HG03097 (cell line): Measurements from ENCODE around the gene EPHB1.

Source experiments
- ATAC-seq: cut with Tn5 transposase; IDR thresholded peaks from one replicate; pipeline ENCODE4 v1.9.1; 2021; ENCODE audit not compliant: unreplicated experiment, low FRiP score

The EPHB1 gene

GRCh38 chr3:135170732-135171131 is 375.7 kb downstream of the EPHB1 start:
- ATAC-seq, result no peak

GRCh38 chr3:135172191-135172869 is 377.3 kb downstream of the EPHB1 start:
- no peak for ATAC-seq

GRCh38 chr3:135175728-135176277 is 380.7 kb downstream of the EPHB1 start:
- no peak for ATAC-seq

DNA sequence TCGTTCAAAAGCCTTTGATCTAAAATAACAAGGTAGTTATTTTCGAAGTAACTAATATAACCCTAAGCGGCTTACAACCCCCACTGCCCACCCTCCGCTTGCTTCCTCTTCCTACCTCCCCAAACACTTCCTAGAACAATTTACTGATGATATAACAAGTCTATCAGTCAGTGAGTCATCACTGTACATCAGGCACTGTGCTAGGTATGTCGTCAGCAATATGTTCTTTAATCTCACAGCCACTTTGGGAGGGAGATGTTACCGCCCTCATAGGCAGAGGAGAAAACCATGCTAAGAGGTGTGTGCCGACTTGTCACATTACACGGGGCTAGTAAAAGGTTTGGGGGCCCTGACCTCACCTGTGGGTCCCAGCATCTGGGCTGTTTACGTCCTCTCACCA is 381.8 kb downstream of the EPHB1 start:
- no peak for ATAC-seq

DNA sequence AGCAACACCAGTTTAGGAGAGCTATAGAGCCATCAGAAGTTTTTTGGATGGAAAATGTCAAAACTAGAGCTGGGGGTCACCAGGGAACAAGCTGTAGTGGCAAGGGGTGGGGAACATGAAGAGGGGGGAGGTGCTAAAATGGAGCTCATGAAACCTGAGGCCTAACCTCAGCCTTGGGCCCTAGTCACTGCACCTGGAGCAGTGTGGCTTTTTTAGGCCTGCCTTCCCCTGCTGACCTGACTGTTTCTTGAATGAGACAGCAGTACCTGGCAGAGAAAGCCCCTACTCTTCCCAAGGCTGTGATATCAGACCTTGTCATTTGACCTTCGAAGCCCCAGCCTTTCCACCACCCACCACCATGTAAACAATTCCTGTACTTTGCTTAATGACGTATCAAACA is 383.5 kb downstream of the EPHB1 start:
- ATAC-seq, result no peak

DNA sequence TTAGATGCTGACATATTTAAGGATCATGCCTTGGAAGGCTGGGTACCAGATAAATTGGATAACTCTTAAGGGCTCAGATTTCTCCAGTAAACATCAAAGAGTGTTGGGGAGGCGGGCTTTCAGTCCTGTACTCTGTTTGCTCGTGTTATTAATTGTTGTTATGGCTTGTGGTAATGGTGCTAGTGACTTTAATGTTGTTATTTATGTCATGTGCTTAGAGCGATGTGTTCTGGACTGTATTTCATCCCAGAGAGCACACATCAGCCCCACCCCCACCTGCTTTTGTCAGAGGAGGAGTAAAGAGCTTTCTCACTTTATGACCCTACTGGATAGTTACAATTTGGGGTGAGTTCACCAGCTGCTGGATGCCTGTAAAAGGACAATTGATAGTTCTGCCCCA is 386.3 kb downstream of the EPHB1 start:
- ATAC-seq, result no peak

DNA sequence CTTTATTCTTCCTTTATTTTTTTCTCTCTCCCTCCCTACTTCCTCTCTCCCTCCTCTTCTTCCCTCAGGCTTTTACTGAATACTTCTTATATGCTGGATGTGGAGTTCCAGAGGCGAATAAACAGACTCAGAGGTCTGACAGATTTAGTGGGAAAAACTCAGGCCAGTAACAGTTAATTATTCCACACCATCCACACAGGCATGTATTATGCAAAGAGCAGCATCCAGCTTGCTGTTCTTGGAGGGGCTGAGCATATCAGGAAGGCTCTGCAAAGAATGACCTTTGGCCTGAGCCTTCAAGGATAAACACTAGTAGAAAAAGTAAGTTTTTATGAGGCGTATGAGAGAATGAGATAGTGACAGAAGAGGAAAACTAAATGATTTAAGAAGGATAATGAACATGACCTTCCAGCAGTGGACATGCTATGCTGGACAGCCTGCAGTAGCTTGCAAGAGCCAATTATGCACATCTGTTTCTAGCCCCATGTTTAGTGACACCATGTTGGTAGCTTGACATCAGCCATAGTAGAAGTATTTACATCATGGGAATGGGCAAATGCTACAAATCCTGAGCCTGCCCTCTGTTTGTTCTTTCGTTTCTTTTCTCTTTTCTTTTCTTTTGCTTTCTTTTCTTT is 387.4 kb downstream of the EPHB1 start:
- ATAC-seq, result no peak

- no peak for ATAC-seq
These were observed 395.6 kb downstream of the EPHB1 start for GRCh38 chr3:135190658-135191057.

DNA sequence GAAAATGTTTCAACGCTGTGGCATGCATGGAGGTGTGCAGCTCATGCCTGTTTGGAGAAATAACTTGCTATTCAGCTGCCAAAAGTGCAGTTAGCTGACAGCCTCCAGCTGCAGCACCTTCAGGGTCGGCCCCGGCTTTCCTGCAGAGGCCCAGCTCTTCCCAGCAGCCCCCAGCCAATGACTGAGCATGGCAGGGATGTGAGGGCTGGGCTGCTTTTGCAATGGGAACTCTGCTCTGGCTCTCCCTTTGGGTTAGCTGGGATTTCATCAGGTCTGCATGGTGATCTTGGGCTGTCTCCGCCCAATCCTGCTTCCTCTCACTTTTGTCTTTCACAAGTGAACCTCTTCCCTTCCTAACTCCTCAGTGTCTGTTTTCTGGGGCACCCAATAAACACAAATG is 396.6 kb downstream of the EPHB1 start:
- ATAC-seq, result no peak

GRCh38 chr3:135192929-135193328 is 397.9 kb downstream of the EPHB1 start:
- ATAC-seq, result no peak

- no peak for ATAC-seq
These were observed 402.2 kb downstream of the EPHB1 start for GRCh38 chr3:135197246-135197645.

DNA sequence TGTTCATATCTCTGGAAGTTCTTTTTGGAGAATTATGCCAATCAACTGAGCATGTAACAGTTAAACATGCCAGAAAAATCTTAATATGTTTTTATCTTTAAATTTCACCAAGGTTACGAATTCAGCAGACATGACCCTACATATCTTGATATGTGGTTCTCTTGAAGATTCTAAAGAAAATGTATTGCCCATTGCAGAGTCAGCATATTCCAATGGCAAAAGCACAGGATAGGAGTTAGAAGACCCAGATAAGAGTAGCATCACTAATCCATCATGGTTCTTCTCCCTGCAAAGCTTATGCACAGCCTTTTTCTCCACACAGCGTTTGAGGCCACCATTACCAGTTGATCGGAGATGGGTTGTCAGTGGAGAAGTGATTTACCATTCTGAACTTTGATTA is 402.8 kb downstream of the EPHB1 start:
- ATAC-seq, result no peak

GRCh38 chr3:135199137-135199536 is 404.1 kb downstream of the EPHB1 start:
- ATAC-seq, result no peak

GRCh38 chr3:135203026-135203425 is 408.0 kb downstream of the EPHB1 start:
- ATAC-seq, result no peak

DNA sequence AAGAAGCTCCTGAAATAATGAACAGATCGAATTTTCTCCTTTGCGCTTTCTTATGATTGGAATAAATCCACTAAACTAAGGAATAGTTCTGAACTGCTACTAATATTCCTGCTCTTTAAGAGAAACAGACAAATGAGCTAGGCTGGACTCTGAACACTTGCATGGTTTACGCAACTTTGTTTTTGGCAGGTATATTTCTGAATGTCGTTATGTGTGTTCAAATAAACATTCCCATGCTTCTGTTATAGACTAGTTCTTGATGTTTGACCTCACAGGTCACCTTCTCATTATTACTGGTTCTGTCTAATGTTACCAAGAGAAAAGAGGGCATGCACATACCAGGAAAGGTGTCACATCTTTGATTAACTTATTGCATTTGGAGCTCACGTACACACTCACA is 418.2 kb downstream of the EPHB1 start:
- no peak for ATAC-seq

GRCh38 chr3:135213822-135214221 is 418.8 kb downstream of the EPHB1 start:
- ATAC-seq, result no peak

GRCh38 chr3:135214400-135214799 is 419.3 kb downstream of the EPHB1 start:
- ATAC-seq, result no peak

DNA sequence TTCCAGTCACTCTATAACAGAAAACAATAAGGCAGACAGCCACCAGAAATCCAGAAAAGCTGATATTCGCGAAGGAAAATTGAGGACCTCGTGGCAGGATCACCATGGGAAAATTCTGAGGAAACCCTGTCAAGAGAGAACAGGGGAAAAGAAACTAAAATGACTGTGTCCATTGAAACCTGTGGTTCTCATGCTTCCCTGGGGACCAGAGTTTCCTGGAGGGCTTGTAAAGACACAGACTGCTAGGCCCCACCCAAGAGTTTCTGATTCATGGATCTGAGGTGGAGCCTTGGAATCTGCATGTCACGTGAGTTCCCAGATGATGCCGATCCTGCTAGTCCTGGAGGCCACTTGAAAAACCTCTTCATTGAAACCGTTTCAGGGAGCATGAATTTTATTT is 420.5 kb downstream of the EPHB1 start:
- ATAC-seq, result no peak

DNA sequence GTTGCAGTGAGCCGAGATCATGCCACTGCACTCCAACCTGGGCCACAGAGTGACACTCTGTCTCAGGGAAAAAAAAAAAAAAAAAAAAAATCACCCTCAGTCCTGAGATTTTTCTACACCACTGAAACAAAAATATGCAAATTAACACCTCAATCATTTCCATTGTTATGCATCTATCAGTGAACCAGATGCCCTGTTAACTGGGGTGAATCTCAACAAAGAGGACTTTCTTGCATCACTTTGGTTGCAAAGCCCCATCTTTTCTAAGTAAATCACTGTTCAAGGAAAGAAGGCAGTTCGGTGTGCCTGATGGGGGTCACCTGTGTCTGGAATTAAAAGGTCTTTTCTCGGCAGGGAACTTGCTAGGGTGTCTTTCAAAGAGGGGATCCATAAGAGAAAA is 421.6 kb downstream of the EPHB1 start:
- no peak for ATAC-seq

DNA sequence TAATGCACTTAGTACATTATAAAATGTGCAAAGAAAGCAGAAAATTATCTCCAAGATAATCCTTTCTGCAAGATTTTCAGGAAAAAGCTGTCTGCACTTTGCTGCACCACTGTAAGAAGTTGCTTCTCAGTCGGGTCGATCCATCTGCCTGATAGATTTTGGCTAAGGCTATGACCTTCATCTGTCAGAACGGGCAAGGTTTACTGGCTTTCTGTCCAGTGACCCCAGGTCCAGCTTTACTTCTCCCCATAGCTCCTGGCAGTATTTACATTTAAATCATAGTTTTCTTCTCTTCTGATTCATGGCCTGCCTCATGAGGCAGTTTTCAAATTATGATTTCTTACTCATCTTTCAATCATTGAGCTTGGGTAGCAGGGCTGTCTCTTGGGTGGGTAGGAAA is 422.7 kb downstream of the EPHB1 start:
- no peak for ATAC-seq

GRCh38 chr3:135218304-135218703 is 423.2 kb downstream of the EPHB1 start:
- ATAC-seq, result no peak

GRCh38 chr3:135218782-135219181 is 423.7 kb downstream of the EPHB1 start:
- no peak for ATAC-seq
